ENCODE measurements around the gene KCNMA1.
"Not testable (repeated sequence)": the region's sequence is repeated elsewhere in the genome, so short reads cannot be mapped to it uniquely, and the experiment has no call there.

KCNMA1 gene

DNA sequence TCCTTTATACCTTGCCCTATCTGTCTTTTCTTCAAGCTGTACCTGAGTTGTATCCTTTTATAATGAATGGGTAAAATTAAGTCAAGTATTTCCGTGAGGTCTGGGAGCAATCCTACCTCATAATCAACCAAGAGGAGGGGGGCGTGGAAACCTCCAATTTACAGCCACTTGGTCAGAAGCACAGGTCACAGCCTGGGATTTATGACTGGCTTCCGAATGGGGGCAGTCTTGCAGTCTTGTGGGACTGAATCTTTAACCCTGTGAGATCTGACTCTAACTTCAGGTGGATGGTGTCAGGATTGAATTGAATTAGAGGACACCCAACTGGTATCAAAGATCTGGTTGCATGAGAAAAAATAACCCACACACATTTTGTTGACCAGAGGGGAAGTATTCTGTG lies 23.5 kb upstream of the KCNMA1 start:
- no peaks in the 10 kb centered on the region for H3K9me3 ChIP-seq (replicated peaks; ENCODE audit: low read length)
- H3K4me3 ChIP-seq (ENCODE audit: low read length), result no peak overlapping the region
- no peaks in the 10 kb centered on the region for H3K36me3 ChIP-seq (ENCODE audit: insufficient read depth, low read length)
- H3K27me3 ChIP-seq (ENCODE audit: control insufficient read depth, insufficient read depth, low read length), result peaks cover 12% of the 10 kb centered on the region
- no peak overlapping the region for H3K4me2 ChIP-seq (ENCODE audit: low read length)
- H3K4me1 ChIP-seq (ENCODE audit: control insufficient read depth, insufficient read depth, low read length), result no peaks in the 10 kb centered on the region
- H3K9ac ChIP-seq (ENCODE audit: low read depth, low read length), result no peak overlapping the region

DNA sequence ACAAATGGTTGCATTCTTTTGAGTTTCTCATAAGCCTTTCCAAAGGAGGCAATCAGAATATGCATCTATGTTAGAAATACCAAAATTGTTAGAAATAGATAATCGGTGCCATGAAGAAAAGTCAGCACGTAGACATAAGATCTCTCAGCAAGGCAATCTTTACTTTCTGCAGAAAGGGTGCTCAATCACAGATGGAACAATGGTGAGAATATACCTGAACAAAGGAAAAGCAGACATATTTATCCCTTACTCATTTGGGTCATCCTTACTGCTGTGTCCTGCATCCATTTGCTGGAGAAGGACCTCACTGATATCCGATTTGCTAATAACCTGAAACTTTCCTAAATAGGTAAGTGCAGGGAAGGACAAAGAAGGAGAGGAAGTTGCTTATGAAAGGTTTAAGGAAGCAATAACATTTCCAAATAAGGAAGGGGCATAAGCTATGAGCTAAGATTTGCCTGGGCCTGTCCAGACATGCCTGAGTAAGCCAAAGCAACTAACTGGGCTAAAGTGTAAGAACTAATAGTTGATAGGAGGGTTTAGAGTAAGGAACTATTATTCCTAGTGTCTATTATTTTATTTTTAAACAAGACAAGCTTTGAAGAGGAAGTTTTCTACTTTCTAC lies 21.6 kb upstream of the KCNMA1 start:
- not testable (repeated sequence) for H3K9ac ChIP-seq (ENCODE audit: low read depth, low read length); H3K4me2 ChIP-seq (ENCODE audit: low read length); H3K9me3 ChIP-seq (replicated peaks; ENCODE audit: low read length); H3K4me3 ChIP-seq (ENCODE audit: low read length); H3K36me3 ChIP-seq (ENCODE audit: insufficient read depth, low read length); H3K4me1 ChIP-seq (ENCODE audit: control insufficient read depth, insufficient read depth, low read length); H3K27me3 ChIP-seq (ENCODE audit: control insufficient read depth, insufficient read depth, low read length)

DNA sequence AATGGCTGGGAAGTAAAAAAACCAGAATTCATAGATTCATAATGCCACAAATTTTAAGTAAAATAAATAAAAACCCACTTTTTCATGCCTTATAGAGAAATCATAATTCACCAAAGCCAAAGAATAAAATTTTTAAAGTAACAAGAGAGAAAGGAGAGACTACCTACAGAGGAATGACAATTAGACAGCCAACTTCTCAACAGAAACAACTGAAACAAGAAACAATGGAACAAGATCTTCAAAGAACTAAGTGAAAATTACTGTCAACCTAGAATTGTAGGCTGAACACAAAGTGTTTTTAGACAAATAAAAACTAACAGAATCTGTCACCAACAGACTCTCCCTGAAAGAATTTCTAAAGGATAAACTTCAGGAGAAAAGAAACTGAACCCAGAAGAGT lies 15.6 kb upstream of the KCNMA1 start:
- Histone ChIP-seq H3K9me3 (replicated peaks; ENCODE audit: low read length) (no peaks in the 10 kb centered on the region), H3K4me2 (ENCODE audit: low read length) (no peak overlapping the region)

DNA sequence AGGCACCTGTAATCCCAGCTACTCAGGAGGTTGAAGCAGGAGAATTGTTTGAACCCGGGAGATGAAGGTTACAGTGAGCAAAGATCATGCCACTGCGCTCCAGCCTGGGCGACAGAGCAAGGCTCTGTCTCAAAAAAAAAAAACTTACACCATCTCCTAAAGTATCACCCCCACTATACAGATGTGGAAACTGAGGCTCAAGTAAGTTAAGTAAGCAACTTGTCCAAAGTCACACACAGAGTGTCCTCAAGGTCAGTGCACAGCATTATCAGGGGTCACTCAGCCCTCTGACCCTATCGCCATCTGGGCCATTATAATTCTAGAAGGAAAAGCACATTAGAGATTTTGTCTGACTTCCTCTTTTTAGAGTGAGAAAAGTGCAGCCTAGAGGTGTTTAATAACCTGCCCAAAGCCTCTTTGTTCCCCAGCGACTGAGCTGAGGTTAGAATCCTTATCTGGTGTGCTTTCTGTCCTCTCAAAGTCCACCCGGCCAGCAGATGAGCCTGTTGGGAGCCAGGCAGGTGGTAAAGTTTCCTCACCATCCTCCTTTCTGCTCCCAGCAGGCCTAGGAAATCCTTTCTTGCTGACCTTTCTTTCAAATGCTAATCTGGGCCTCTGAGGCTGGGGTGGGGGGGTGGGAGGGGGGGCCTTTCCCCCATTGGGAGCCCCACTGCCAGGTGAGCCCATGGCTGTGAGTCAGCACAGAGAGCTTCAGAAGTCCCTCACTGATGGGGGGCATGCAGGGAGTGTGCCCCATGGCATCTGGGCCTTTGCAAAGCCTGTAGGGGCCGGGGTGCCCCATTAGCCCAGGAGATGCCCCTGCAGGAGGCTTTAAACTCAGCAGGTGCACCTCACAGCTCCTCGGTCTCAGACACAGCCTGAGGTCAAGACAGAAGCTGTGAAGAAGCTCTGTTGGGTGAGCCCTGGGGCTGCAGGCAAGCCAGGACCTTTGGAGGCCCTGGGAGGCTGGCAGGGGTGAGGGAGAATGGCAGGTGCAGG lies 12.0 kb upstream of the KCNMA1 start:
- Histone ChIP-seq H3K36me3 (ENCODE audit: insufficient read depth, low read length) (no peaks in the 10 kb centered on the region), H3K4me3 (ENCODE audit: low read length) (no peak overlapping the region), H3K9ac (ENCODE audit: low read depth, low read length) (no peak overlapping the region), H3K4me1 (ENCODE audit: control insufficient read depth, insufficient read depth, low read length) (no peaks in the 10 kb centered on the region), H3K27me3 (ENCODE audit: control insufficient read depth, insufficient read depth, low read length) (peaks cover 9% of the 10 kb centered on the region), H3K4me2 (ENCODE audit: low read length) (no peak overlapping the region), H3K9me3 (replicated peaks; ENCODE audit: low read length) (no peaks in the 10 kb centered on the region)

More for the DNA sequence above, 15.6 kb upstream of the KCNMA1 start:
- Histone ChIP-seq H3K27me3 (ENCODE audit: control insufficient read depth, insufficient read depth, low read length) (no peaks in the 10 kb centered on the region), H3K9ac (ENCODE audit: low read depth, low read length) (no peak overlapping the region), H3K36me3 (ENCODE audit: insufficient read depth, low read length) (no peaks in the 10 kb centered on the region), H3K4me3 (ENCODE audit: low read length) (no peak overlapping the region), H3K4me1 (ENCODE audit: control insufficient read depth, insufficient read depth, low read length) (no peaks in the 10 kb centered on the region)

DNA sequence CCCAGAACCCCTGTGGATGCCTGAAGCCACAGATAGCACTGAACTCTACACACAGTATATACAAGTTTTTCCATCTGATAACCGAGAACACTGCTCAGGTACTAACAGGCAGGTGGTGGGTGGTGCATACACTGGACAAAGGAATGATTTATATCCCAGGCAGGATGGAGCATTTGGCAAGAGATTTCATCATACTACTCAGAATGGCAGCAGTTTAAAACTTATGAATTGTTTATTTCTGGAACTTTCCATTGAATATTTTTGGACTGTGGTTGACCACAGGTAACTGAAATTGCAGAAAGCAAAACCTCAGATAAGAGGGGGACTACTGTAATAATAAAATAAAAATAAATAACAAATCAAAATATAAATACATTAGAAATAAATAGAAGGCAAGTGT lies 10.9 kb upstream of the KCNMA1 start:
- Histone ChIP-seq H3K4me1 (ENCODE audit: control insufficient read depth, insufficient read depth, low read length) (no peaks in the 10 kb centered on the region), H3K4me3 (ENCODE audit: low read length) (no peak overlapping the region), H3K27me3 (ENCODE audit: control insufficient read depth, insufficient read depth, low read length) (peaks cover 9% of the 10 kb centered on the region), H3K9ac (ENCODE audit: low read depth, low read length) (no peak overlapping the region), H3K4me2 (ENCODE audit: low read length) (no peak overlapping the region), H3K36me3 (ENCODE audit: insufficient read depth, low read length) (no peaks in the 10 kb centered on the region), H3K9me3 (replicated peaks; ENCODE audit: low read length) (no peaks in the 10 kb centered on the region)

DNA sequence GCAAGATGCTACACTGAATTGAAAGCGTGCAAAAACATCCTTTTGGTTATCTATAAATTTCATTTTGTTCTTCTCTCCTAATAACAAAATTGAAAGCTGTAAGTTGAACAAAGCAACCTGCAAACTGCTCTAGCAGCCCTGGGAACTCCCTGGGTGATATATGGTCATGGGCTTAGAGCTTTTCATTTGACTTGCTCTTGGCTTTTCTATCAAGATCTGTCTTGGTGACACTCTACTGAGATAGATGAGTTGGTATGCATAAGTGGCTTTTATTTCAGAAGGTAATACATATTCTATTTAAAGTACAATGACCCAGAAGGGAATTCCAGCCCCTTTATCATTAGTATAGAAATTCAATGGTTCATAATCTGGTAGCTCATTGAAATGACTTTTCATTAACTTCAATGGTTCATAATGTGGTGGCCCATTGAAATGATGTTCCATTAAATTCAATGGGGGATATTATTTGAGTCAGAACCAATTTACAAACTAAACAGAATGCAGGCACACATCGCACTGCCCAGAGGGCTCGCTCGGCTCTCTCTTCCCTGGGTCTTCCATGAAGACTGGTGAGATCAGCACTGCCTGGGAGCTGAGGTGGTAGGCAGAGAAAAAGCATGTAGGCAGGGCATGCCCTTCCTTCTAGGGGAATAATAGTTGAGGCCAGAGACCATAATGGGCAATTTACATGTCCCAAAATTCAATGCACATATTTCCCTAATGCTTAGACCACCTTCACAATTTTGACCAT lies 10.1 kb upstream of the KCNMA1 start:
- Histone ChIP-seq H3K4me2 (ENCODE audit: low read length) (no peak overlapping the region), H3K4me3 (ENCODE audit: low read length) (no peak overlapping the region), H3K27me3 (ENCODE audit: control insufficient read depth, insufficient read depth, low read length) (peaks cover 9% of the 10 kb centered on the region), H3K4me1 (ENCODE audit: control insufficient read depth, insufficient read depth, low read length) (no peaks in the 10 kb centered on the region), H3K36me3 (ENCODE audit: insufficient read depth, low read length) (no peaks in the 10 kb centered on the region), H3K9ac (ENCODE audit: low read depth, low read length) (no peak overlapping the region), H3K9me3 (replicated peaks; ENCODE audit: low read length) (no peaks in the 10 kb centered on the region)

DNA sequence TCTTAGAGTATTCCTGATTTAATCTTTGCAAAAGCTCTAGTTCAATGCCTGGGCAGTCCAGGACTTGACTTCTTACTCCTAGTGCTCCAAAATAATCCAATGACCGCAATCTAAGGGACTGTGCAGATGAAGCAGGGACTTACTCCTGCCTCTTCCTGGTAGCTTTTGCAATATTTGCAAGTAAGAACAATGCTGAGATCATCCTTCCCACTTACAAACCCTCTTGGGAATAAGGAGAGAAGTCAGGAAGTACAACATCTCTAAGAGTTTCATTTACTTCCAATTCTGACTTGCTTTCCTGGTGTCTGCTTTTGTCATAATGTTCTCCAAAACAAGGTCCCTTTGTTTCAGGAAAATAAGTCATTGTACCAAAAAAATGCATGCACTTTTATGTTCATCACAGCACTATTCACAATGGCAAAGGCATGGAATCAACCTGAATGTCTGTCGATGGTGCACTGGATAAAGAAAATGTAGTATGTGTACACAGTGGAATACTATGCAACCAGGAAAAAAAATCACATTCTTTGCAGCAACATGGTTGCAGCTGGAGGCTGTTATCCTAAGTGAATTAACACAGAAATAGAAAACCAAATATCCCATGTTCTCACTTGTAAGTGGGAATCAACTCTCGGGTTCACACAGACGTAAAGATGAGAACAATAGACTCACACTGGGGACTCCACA lies 7.1 kb upstream of the KCNMA1 start:
- H3K4me2 ChIP-seq (ENCODE audit: low read length), result no peak overlapping the region
- no peaks in the 10 kb centered on the region for H3K9me3 ChIP-seq (replicated peaks; ENCODE audit: low read length)
- H3K4me3 ChIP-seq (ENCODE audit: low read length), result no peak overlapping the region
- H3K4me1 ChIP-seq (ENCODE audit: control insufficient read depth, insufficient read depth, low read length), result peaks cover 12% of the 10 kb centered on the region
- H3K27me3 ChIP-seq (ENCODE audit: control insufficient read depth, insufficient read depth, low read length), result peaks cover 9% of the 10 kb centered on the region
- H3K36me3 ChIP-seq (ENCODE audit: insufficient read depth, low read length), result no peaks in the 10 kb centered on the region
- no peak overlapping the region for H3K9ac ChIP-seq (ENCODE audit: low read depth, low read length)

DNA sequence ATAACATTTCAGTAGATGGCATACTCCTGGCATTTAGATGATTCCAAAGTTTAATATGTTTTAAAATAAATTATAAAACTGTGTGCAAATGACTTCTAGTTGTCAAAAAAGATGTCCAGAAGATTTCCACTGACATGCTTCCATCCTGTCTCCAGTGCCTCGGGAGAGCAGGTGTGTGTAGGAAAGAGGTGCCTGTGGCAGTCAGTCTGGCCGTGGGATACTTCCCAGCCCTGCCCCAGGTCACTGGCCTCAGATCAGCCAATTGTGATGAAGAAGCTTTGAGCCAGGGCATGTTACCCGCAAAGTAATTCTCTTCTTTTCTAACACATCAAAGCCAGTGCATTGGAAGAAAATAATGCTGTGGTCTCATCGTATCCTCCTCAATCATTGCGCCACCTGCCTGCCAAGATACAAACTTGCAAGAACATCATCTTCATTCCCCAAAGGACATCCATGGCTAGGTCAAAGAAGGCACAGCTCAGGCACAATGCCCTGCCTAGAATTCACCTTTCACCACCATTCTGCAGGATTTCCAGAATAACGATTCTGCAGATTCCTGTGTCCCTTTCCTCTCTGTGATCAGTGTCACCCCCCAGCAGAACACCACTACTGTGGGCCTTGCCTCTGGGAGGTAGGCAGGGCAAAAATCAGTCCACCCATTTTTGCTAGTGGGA lies 6.3 kb upstream of the KCNMA1 start:
- Histone ChIP-seq H3K9ac (ENCODE audit: low read depth, low read length) (no peak overlapping the region), H3K9me3 (replicated peaks; ENCODE audit: low read length) (no peaks in the 10 kb centered on the region), H3K4me2 (ENCODE audit: low read length) (no peak overlapping the region), H3K36me3 (ENCODE audit: insufficient read depth, low read length) (no peaks in the 10 kb centered on the region), H3K27me3 (ENCODE audit: control insufficient read depth, insufficient read depth, low read length) (peaks cover 9% of the 10 kb centered on the region), H3K4me3 (ENCODE audit: low read length) (no peak overlapping the region), H3K4me1 (ENCODE audit: control insufficient read depth, insufficient read depth, low read length) (peaks cover 12% of the 10 kb centered on the region)

DNA sequence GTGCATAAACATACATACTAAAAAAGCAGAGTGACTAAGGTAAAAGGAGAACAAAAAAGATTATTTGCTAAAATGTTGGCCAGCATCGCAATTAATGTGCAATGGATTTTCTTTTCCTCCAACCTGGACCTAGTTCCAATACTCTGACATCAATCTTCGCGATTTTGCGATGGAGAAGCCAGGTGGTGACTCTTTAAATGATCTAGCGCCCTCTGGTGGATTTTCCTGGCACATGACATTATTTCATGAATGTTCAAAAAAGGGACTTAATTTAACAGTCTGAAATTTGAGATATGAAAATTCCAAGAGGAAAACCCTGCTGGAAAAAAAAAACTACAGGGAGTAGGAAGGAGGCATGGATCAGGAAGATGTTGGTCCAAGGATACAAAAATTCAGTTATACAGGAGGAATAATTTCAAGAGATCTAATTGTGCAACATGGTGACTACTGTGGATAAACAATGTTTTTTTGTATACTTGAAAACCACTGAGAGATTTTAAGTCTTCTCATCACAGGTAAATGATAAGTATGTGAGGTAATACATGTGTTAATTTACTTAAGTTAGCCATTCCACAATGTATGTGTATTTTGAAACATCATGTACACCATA lies 4.3 kb upstream of the KCNMA1 start:
- H3K4me2 ChIP-seq (ENCODE audit: low read length), result no peak overlapping the region
- peaks cover 17% of the 10 kb centered on the region for H3K4me1 ChIP-seq (ENCODE audit: control insufficient read depth, insufficient read depth, low read length)
- no peak overlapping the region for H3K4me3 ChIP-seq (ENCODE audit: low read length)
- no peak overlapping the region for H3K9ac ChIP-seq (ENCODE audit: low read depth, low read length)
- no peaks in the 10 kb centered on the region for H3K36me3 ChIP-seq (ENCODE audit: insufficient read depth, low read length)
- no peaks in the 10 kb centered on the region for H3K9me3 ChIP-seq (replicated peaks; ENCODE audit: low read length)
- H3K27me3 ChIP-seq (ENCODE audit: control insufficient read depth, insufficient read depth, low read length), result peaks cover 3% of the 10 kb centered on the region

DNA sequence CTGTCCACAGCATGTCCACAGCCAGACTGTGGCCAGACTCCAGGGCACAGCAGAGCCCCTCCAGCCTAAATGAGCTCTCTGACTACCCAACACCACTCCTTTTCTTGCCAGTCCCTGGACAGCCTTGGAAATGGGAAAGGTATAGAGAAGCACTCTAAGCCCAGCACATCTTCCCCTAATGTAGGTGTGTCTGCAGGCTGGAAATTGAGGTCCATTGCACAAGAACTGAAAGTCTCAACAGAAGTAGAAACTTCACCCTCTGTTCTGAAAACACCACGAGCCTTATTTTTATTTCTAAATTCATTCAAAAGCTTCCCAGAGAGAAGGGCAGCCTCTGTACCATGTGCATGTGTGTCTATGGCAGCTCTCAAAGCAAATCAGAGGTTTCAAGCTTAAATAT lies 3.7 kb upstream of the KCNMA1 start:
- no peaks in the 10 kb centered on the region for H3K27me3 ChIP-seq (ENCODE audit: control insufficient read depth, insufficient read depth, low read length)
- peaks cover 20% of the 10 kb centered on the region for H3K4me1 ChIP-seq (ENCODE audit: control insufficient read depth, insufficient read depth, low read length)
- H3K4me2 ChIP-seq (ENCODE audit: low read length), result no peak overlapping the region
- H3K9ac ChIP-seq (ENCODE audit: low read depth, low read length), result no peak overlapping the region
- H3K4me3 ChIP-seq (ENCODE audit: low read length), result no peak overlapping the region
- H3K36me3 ChIP-seq (ENCODE audit: insufficient read depth, low read length), result no peaks in the 10 kb centered on the region
- no peaks in the 10 kb centered on the region for H3K9me3 ChIP-seq (replicated peaks; ENCODE audit: low read length)

Data from skeletal muscle satellite cell (primary cell).